Upper lobe of left lung (tissue), 6 donors: ENCODE measurements around the gene EMILIN3. TPM values are rescaled to one million over a fixed set of nuclear protein-coding genes. Genes with fewer than 3 reads are reported as not detected.
A peak's percentile ranks its signal among the peaks of the same experiment; 100 is the strongest.
"Not testable (repeated sequence)": the region's sequence is repeated elsewhere in the genome, so short reads cannot be mapped to it uniquely, and the experiment has no call there.

Experiments
- ATAC-seq, 2 donors: fragments of 200-7000 bp; cut with Tn5 transposase; one replicate each; pipeline ENCODE4 v1.9.1; 2022; ENCODE audit warnings: mild to moderate bottlenecking in 2 of 2, moderate library complexity in 2 of 2; ENCODE audit not compliant: low FRiP score in 2 of 2
- DNase-seq, 2 donors: peaks; one replicate each; pipeline ENCODE4 v3.0.0-alpha.2; 2019 to 2020
- H3K27ac ChIP-seq, 4 donors: fragments of 200-600 bp; sonication (generic); one replicate each; pipeline ENCODE4 v1.5.1; 2016 to 2019
- H3K27me3 ChIP-seq, 4 donors: fragments of 200-600 bp; sonication (generic); one replicate each; pipeline ENCODE4 v1.5.1; 2017 to 2019
- H3K36me3 ChIP-seq, 4 donors: fragments of 200-600 bp; sonication (generic); one replicate each; pipeline ENCODE4 v1.5.1; 2016 to 2019
- H3K4me1 ChIP-seq, 4 donors: fragments of 200-600 bp; sonication (generic); one replicate each; pipeline ENCODE4 v1.5.1; 2018 to 2019
- H3K4me3 ChIP-seq, 4 donors: fragments of 200-600 bp; sonication (generic); one replicate each; pipeline ENCODE4 v1.5.1; 2017 to 2019; ENCODE audit warnings: mild to moderate bottlenecking in 2 of 4, moderate library complexity in 1 of 4
- H3K9me3 ChIP-seq, 4 donors: fragments of 200-600 bp; sonication (generic); one replicate each; pipeline ENCODE4 v1.5.1; 2018 to 2019
- CTCF ChIP-seq, 6 experiments: fragments of 450-650 bp in 4 of 6; fragments of 200-600 bp in 2 of 6; sonication (generic) in 2 of 6; IDR thresholded peaks; one replicate each; pipeline ENCODE4 v1.5.1; 2016 to 2019; ENCODE audit warnings: antibody characterized with exemption in 6 of 6
- EP300 ChIP-seq, 4 donors: sonication (generic); formaldehyde crosslinking; IDR thresholded peaks; one replicate each; pipeline ENCODE4 v1.5.1; 2017; ENCODE audit warnings: antibody characterized with exemption in 4 of 4, control low read depth in 2 of 4
- POLR2A ChIP-seq, 4 donors: fragments of 450-650 bp; IDR thresholded peaks; one replicate each; pipeline ENCODE4 v1.5.1; 2016 to 2017; ENCODE audit warnings: antibody characterized with exemption in 4 of 4, mild to moderate bottlenecking in 2 of 4
- POLR2AphosphoS5 ChIP-seq, 2 donors: sonication (generic); formaldehyde crosslinking; IDR thresholded peaks; one replicate each; pipeline ENCODE4 v1.5.1; 2017; ENCODE audit warnings: antibody characterized with exemption in 2 of 2
- WGBS, 2 donors: methylation state at CpG; one replicate each; pipeline ENCODE4 v1.1.5; 2017 to 2018; 5-methylcytosine and 5-hydroxymethylcytosine counted together
- total RNA-seq, 6 donors: library from RNA; depleted of rRNA in 4 of 6; stranded (reverse); fragments of >200 nt in 4 of 6; gene quantifications; one replicate each; pipeline versions ENCODE4 v1.1.0 to v1.2.1, GENCODE V29; 2016 to 2021
- donor health status: DM: no; HTN: no; CAD: no; lungs with moderate emphysema.
- donor health status: DM: no; HTN: yes; CAD: no; lungs with severe emphysema.

EMILIN3 gene
- total RNA-seq, 6 donors from 2014 or later, result 0.06 to 0.61 (median 0.16) TPM; not detected in 2

GRCh38 chr20:41316051-41316450 is 50.6 kb downstream of the EMILIN3 start:
- TF ChIP-seq CTCF (IDR thresholded peaks at IDR 0.05) (no peak), POLR2AphosphoS5 (IDR thresholded peaks at IDR 0.05) (no peak), EP300 (IDR thresholded peaks at IDR 0.05) (no peak), POLR2A (IDR thresholded peaks at IDR 0.05) (no peak)
- H3K4me3 ChIP-seq, result peak overlapping the region in 3 of 4 donors; percentile 80 to 96 (median 94)
- H3K27me3 ChIP-seq, result no peaks in the 10 kb centered on the region
- DNase-seq (no peak), ATAC-seq (no peak)
- peaks cover 4 to 29% (median 15%) of the 10 kb centered on the region in 4 donors for H3K4me1 ChIP-seq
- no peaks in the 10 kb centered on the region for H3K36me3 ChIP-seq
- peak overlapping the region; percentile 69 to 92 (median 87) for H3K27ac ChIP-seq
- 80 to 83% methylated on average over 6 of the region's 6 CpGs for WGBS, 2 donors
- no peaks in the 10 kb centered on the region for H3K9me3 ChIP-seq

GRCh38 chr20:41314386-41314785 is 52.2 kb downstream of the EMILIN3 start:
- no peak for DNase-seq

GRCh38 chr20:41312009-41312408 is 54.6 kb downstream of the EMILIN3 start:
- DNase-seq, H3K27me3 ChIP-seq, H3K36me3 ChIP-seq, H3K27ac ChIP-seq, ATAC-seq, H3K9me3 ChIP-seq, H3K4me3 ChIP-seq: not testable (repeated sequence)
- WGBS, 2 donors, result 87 to 91% methylated on average over 6 of the region's 6 CpGs
- H3K4me1 ChIP-seq, result peaks cover 18 to 40% (median 23%) of the 10 kb centered on the region in 4 donors

More at GRCh38 chr20:41314386-41314785, 52.2 kb downstream of the EMILIN3 start:
- H3K27ac ChIP-seq, result peak overlapping the region in 1 of 4 donors; percentile 19
- H3K9me3 ChIP-seq, result no peaks in the 10 kb centered on the region
- H3K27me3 ChIP-seq, result no peaks in the 10 kb centered on the region
- H3K36me3 ChIP-seq, result no peaks in the 10 kb centered on the region
- no peak overlapping the region for H3K4me3 ChIP-seq
- TF ChIP-seq EP300 (IDR thresholded peaks at IDR 0.05), result no peak
- no peak for TF ChIP-seq CTCF (IDR thresholded peaks at IDR 0.05)
- TF ChIP-seq POLR2AphosphoS5 (IDR thresholded peaks at IDR 0.05), result no peak
- TF ChIP-seq POLR2A (IDR thresholded peaks at IDR 0.05), result no peak
- WGBS, 2 donors, result 78 to 83% methylated on average over 2 of the region's 2 CpGs
- no peak for ATAC-seq
- peaks cover 9 to 35% (median 14%) of the 10 kb centered on the region in 4 donors for H3K4me1 ChIP-seq

Other genes starting within 250 kb of the EMILIN3 start
- 100 to 1,000 TPM in 3 of 6 donors, 10 to 100 TPM in 3; 69.8 to 383 (median 99.5) TPM for gene PLCG1, start 229.3 kb downstream of the EMILIN3 start, total RNA-seq
- gene ZHX3, start 49.1 kb downstream of the EMILIN3 start, total RNA-seq, result 10 to 100 TPM; 30.4 to 57.5 (median 44.9) TPM
- gene LPIN3, start 26.0 kb downstream of the EMILIN3 start, total RNA-seq, result 10 to 100 TPM in 5 of 6 donors, 1 to 10 TPM in 1; 9.4 to 78.6 (median 14.2) TPM